ENCODE results near the gene BGLAP. TPM values are rescaled to one million over a fixed set of nuclear protein-coding genes. Genes with fewer than 3 reads are reported as not detected.

Gene BGLAP
- total and polyA plus RNA-seq, 2 of the 13 experiments (the other 11 are each of a cell fraction or from before 2014, with no cell fraction given) = 0.62 to 1.6 TPM

DNA sequence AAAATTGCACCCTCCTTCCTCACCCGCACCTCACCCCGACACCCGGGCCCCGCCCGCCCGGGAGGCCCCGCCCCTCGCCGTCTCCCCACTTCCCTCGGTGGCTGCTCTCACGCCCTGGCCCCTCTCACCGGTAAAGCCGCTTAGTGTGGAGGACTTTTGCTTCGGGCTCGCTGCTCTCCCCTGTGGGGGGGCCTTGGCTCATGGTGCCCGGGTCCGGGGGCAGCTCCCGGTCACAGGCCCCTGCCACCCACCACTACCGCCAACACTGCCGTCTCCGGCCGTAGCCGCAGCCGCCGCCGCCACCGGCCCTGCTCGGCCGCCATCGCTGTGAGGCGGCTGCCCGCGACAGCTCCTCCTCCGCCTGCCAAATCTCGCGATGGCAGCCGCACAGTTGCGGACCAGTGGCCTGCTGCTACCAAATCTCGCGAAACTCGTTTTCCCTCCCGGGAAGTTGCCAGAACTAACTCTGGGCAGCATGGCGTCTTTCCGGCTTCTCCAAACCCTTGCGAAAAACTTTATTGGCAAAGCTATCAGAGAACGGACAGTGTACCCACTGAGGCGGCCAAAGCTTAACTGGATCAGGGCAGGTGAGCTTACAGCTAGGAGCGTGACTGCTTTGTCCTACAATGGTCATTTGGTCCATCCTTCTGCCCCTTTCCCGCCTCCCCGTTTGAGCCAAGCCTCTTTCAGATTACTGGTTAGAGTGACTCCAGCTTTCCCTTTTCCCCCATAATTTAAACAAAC lies 40.7 kb downstream of the BGLAP start, which contains the start of gene SMG5 (continued):
- TF ChIP-seq, protein P1, sequence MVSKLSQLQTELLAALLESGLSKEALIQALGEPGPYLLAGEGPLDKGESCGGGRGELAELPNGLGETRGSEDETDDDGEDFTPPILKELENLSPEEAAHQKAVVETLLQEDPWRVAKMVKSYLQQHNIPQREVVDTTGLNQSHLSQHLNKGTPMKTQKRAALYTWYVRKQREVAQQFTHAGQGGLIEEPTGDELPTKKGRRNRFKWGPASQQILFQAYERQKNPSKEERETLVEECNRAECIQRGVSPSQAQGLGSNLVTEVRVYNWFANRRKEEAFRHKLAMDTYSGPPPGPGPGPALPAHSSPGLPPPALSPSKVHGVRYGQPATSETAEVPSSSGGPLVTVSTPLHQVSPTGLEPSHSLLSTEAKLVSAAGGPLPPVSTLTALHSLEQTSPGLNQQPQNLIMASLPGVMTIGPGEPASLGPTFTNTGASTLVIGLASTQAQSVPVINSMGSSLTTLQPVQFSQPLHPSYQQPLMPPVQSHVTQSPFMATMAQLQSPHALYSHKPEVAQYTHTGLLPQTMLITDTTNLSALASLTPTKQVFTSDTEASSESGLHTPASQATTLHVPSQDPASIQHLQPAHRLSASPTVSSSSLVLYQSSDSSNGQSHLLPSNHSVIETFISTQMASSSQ (IDR thresholded peaks at IDR 0.05; ENCODE audit: low read depth) = no peak
- TF ChIP-seq, protein P1 (CRISPR knock-in tag; IDR thresholded peaks at IDR 0.05; ENCODE audit: borderline replicate concordance) = peak; percentile 76; the same call in 1 of the 2 replicates
- TF ChIP-seq ZNF788 (CRISPR knock-in tag; IDR thresholded peaks at IDR 0.05; ENCODE audit: borderline replicate concordance) (peak; percentile 77; the same call in 1 of the 2 replicates), ZNF850 (CRISPR knock-in tag; conservative IDR thresholded peaks at IDR 0.05) (no peak), MTERF4 (CRISPR knock-in tag; IDR thresholded peaks at IDR 0.05) (0 out of 2 replicates have a peak, but pooled peaks have one; percentile 53), ZNF776 (CRISPR knock-in tag; IDR thresholded peaks at IDR 0.05) (no peak; the same call in 1 of the 2 replicates), REST (IDR thresholded peaks at IDR 0.05; ENCODE audit: borderline replicate concordance in 1 of 2, low read depth in 1 of 2, low read length in 2 of 2) (peak in 1 of 2 experiments; percentile 43; a peak in 1 of 4 replicates), PRPF4 (IDR thresholded peaks at IDR 0.05; ENCODE audit: low read depth, low read length, poor library complexity, severe bottlenecking) (peak; percentile 90), SMARCE1 (IDR thresholded peaks at IDR 0.05; ENCODE audit: borderline replicate concordance) (no peak), ZNF770 (CRISPR knock-in tag; IDR thresholded peaks at IDR 0.05) (peak; percentile 51)
- TF ChIP-seq, protein P2, sequence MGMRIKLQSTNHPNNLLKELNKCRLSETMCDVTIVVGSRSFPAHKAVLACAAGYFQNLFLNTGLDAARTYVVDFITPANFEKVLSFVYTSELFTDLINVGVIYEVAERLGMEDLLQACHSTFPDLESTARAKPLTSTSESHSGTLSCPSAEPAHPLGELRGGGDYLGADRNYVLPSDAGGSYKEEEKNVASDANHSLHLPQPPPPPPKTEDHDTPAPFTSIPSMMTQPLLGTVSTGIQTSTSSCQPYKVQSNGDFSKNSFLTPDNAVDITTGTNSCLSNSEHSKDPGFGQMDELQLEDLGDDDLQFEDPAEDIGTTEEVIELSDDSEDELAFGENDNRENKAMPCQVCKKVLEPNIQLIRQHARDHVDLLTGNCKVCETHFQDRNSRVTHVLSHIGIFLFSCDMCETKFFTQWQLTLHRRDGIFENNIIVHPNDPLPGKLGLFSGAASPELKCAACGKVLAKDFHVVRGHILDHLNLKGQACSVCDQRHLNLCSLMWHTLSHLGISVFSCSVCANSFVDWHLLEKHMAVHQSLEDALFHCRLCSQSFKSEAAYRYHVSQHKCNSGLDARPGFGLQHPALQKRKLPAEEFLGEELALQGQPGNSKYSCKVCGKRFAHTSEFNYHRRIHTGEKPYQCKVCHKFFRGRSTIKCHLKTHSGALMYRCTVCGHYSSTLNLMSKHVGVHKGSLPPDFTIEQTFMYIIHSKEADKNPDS (CRISPR knock-in tag; IDR thresholded peaks at IDR 0.05) = peak; percentile 35; the same call in 1 of the 2 replicates
- TF ChIP-seq, protein P3, sequence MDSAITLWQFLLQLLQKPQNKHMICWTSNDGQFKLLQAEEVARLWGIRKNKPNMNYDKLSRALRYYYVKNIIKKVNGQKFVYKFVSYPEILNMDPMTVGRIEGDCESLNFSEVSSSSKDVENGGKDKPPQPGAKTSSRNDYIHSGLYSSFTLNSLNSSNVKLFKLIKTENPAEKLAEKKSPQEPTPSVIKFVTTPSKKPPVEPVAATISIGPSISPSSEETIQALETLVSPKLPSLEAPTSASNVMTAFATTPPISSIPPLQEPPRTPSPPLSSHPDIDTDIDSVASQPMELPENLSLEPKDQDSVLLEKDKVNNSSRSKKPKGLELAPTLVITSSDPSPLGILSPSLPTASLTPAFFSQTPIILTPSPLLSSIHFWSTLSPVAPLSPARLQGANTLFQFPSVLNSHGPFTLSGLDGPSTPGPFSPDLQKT (CRISPR knock-in tag; IDR thresholded peaks at IDR 0.05; ENCODE audit: borderline replicate concordance) = no peak

All from HepG2 (cell line).